Measurements from ENCODE around the gene PCDHGB5.
A peak's percentile ranks its signal among the peaks of the same experiment; 100 is the strongest.

Gene PCDHGB5

DNA sequence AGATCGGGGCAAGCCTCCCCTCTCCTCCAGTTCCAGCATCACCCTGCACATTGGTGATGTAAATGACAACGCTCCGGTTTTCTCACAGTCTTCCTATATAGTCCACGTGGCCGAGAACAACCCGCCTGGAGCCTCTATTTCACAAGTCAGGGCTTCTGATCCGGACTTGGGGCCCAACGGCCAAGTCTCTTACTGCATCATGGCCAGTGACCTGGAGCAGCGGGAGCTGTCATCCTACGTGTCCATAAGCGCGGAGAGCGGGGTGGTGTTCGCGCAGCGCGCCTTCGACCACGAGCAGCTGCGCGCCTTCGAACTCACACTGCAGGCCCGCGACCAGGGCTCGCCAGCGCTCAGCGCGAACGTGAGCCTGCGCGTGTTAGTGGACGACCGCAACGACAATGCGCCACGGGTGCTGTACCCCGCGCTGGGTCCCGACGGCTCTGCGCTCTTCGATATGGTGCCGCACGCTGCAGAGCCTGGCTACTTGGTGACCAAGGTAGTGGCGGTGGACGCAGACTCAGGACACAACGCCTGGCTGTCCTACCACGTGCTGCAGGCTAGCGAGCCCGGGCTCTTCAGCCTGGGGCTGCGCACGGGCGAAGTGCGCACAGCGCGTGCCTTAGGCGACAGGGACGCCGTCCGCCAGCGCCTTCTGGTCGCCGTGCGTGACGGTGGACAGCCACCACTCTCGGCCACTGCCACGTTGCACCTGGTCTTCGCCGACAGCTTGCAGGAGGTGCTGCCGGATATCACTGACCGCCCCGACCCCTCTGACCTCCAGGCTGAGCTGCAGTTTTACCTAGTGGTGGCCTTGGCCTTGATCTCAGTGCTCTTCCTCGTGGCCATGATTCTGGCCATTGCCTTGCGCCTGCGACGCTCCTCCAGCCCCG is 8.3 kb upstream of the PCDHGB5 start:
- Histone ChIP-seq H2AFZ (ENCODE audit: low read depth, low read length) (no peak overlapping the region), H2BK120ac (ENCODE audit: low read depth, low read length) (no peak overlapping the region), H3K4me1 (ENCODE audit: control insufficient read depth, insufficient read depth, low read depth, low read length) (peaks cover 3% of the 10 kb centered on the region), H3K9ac (ENCODE audit: low read length) (no peak overlapping the region), H3K14ac (ENCODE audit: low read length in 2 of 2) (no peak overlapping the region), H4K91ac (ENCODE audit: low read length) (no peak overlapping the region), H4K8ac (ENCODE audit: low read length) (no peak overlapping the region), H3K4me2 (ENCODE audit: low read length, poor library complexity, severe bottlenecking) (no peak overlapping the region), H3K9me3 (ENCODE audit: control insufficient read depth, low read length) (peaks cover 61% of the 10 kb centered on the region), H3K23ac (ENCODE audit: low read length in 2 of 2) (no peak overlapping the region), H3K4ac (ENCODE audit: low read depth in 1 of 2, low read length in 2 of 2) (no peak overlapping the region), H3K27me3 (ENCODE audit: control insufficient read depth in 1 of 2, insufficient read depth in 1 of 2, low read length in 2 of 2) (no peaks in the 10 kb centered on the region), H3K36me3 (ENCODE audit: control insufficient read depth in 1 of 2, insufficient read depth in 2 of 2, low read depth in 1 of 2, low read length in 2 of 2) (peaks cover 0 to 27% of the 10 kb centered on the region in 2 experiments), H3K4me3 (ENCODE audit: insufficient read depth in 1 of 2, low read depth in 1 of 2, low read length in 2 of 2) (peak overlapping the region in 1 of 2 experiments; percentile 59), H3K18ac (ENCODE audit: low read depth in 1 of 2, low read length in 2 of 2) (no peak overlapping the region), H3K79me1 (replicated peaks; ENCODE audit: low read length, poor library complexity, severe bottlenecking) (peaks cover 22% of the 10 kb centered on the region), H2AK5ac (ENCODE audit: low read length, severe bottlenecking) (no peak overlapping the region), H2BK12ac (ENCODE audit: low read length in 2 of 2) (no peak overlapping the region), H2BK5ac (ENCODE audit: low read depth, low read length, poor library complexity, severe bottlenecking) (no peak overlapping the region), H2BK15ac (ENCODE audit: low read depth, poor library complexity, severe bottlenecking) (no peak overlapping the region), H3K27ac (ENCODE audit: low read length, poor library complexity, severe bottlenecking) (no peak overlapping the region)
- no peak for DNase-seq
- 98% methylated on average over 77 of the region's 77 CpGs for WGBS

GRCh38 chr5:141392429-141393198 is 5.1 kb upstream of the PCDHGB5 start, which contains the start of gene PCDHGA8:
PCDHGA8 (plus strand) TSS chr5:141392633; CDS start chr5:141392814, 181 bp downstream.
- WGBS = 96% methylated on average over 37 of the region's 38 CpGs
- Histone ChIP-seq H3K27me3 (ENCODE audit: control insufficient read depth in 1 of 2, insufficient read depth in 1 of 2, low read length in 2 of 2) (no peaks in the 10 kb centered on the region), H3K9me3 (ENCODE audit: control insufficient read depth, low read length) (peaks cover 68% of the 10 kb centered on the region)

DNA sequence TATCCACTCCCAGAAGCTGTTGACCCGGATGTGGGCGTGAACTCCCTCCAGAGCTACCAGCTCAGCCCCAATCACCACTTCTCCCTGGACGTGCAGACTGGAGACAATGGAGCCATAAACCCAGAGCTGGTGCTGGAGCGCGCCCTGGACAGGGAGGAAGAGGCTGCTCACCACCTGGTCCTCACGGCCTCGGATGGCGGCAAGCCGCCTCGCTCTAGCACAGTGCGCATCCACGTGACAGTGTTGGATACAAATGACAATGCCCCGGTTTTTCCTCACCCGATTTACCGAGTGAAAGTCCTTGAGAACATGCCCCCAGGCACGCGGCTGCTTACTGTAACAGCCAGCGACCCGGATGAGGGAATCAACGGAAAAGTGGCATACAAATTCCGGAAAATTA is 4.5 kb upstream of the PCDHGB5 start:
- 96% methylated on average over 21 of the region's 21 CpGs for WGBS
- peaks cover 0 to 32% of the 10 kb centered on the region in 2 experiments for H3K36me3 ChIP-seq (ENCODE audit: control insufficient read depth in 1 of 2, insufficient read depth in 2 of 2, low read depth in 1 of 2, low read length in 2 of 2)
- no peaks in the 10 kb centered on the region for H3K27me3 ChIP-seq (ENCODE audit: control insufficient read depth in 1 of 2, insufficient read depth in 1 of 2, low read length in 2 of 2)

More at GRCh38 chr5:141392429-141393198, 5.1 kb upstream of the PCDHGB5 start, which contains the start of gene PCDHGA8:
- H3K4ac ChIP-seq (ENCODE audit: low read depth in 1 of 2, low read length in 2 of 2) = no peak within 1 kb of the TSS
- no peak within 1 kb of the TSS for H3K18ac ChIP-seq (ENCODE audit: low read depth in 1 of 2, low read length in 2 of 2)
- no peak within 1 kb of the TSS for H2BK15ac ChIP-seq (ENCODE audit: low read depth, poor library complexity, severe bottlenecking)
- H3K9ac ChIP-seq (ENCODE audit: low read length) = no peak within 1 kb of the TSS
- no peak within 1 kb of the TSS for H2BK12ac ChIP-seq (ENCODE audit: low read length in 2 of 2)
- H3K14ac ChIP-seq (ENCODE audit: low read length in 2 of 2) = no peak within 1 kb of the TSS
- H3K79me1 ChIP-seq (replicated peaks; ENCODE audit: low read length, poor library complexity, severe bottlenecking) = peaks cover 25% of the 10 kb centered on the region
- no peak within 1 kb of the TSS for H2BK120ac ChIP-seq (ENCODE audit: low read depth, low read length)
- H3K4me1 ChIP-seq (ENCODE audit: control insufficient read depth, insufficient read depth, low read depth, low read length) = peaks cover 3% of the 10 kb centered on the region
- no peak for DNase-seq
- peak within 1 kb of the TSS; percentile 25 for H3K4me2 ChIP-seq (ENCODE audit: low read length, poor library complexity, severe bottlenecking)
- H2BK5ac ChIP-seq (ENCODE audit: low read depth, low read length, poor library complexity, severe bottlenecking) = no peak within 1 kb of the TSS
- no peak within 1 kb of the TSS for H3K23ac ChIP-seq (ENCODE audit: low read length in 2 of 2)
- no peak within 1 kb of the TSS for H3K27ac ChIP-seq (ENCODE audit: low read length, poor library complexity, severe bottlenecking)
- peaks cover 0 to 32% of the 10 kb centered on the region in 2 experiments for H3K36me3 ChIP-seq (ENCODE audit: control insufficient read depth in 1 of 2, insufficient read depth in 2 of 2, low read depth in 1 of 2, low read length in 2 of 2)
- peak within 1 kb of the TSS in 1 of 2 experiments; percentile 61 for H3K4me3 ChIP-seq (ENCODE audit: insufficient read depth in 1 of 2, low read depth in 1 of 2, low read length in 2 of 2)
- no peak within 1 kb of the TSS for H2AK5ac ChIP-seq (ENCODE audit: low read length, severe bottlenecking)
- no peak within 1 kb of the TSS for H4K8ac ChIP-seq (ENCODE audit: low read length)
- no peak within 1 kb of the TSS for H2AFZ ChIP-seq (ENCODE audit: low read depth, low read length)
- H4K91ac ChIP-seq (ENCODE audit: low read length) = no peak within 1 kb of the TSS

More for the DNA sequence above, 4.5 kb upstream of the PCDHGB5 start:
- no peak overlapping the region for H3K9ac ChIP-seq (ENCODE audit: low read length)
- H4K91ac ChIP-seq (ENCODE audit: low read length) = no peak overlapping the region
- H2BK15ac ChIP-seq (ENCODE audit: low read depth, poor library complexity, severe bottlenecking) = no peak overlapping the region
- no peak overlapping the region for H2BK12ac ChIP-seq (ENCODE audit: low read length in 2 of 2)
- H3K14ac ChIP-seq (ENCODE audit: low read length in 2 of 2) = no peak overlapping the region
- H3K4me1 ChIP-seq (ENCODE audit: control insufficient read depth, insufficient read depth, low read depth, low read length) = peaks cover 3% of the 10 kb centered on the region
- no peak overlapping the region for H3K4me2 ChIP-seq (ENCODE audit: low read length, poor library complexity, severe bottlenecking)
- H3K23ac ChIP-seq (ENCODE audit: low read length in 2 of 2) = no peak overlapping the region
- no peak overlapping the region for H2AFZ ChIP-seq (ENCODE audit: low read depth, low read length)
- DNase-seq = no peak
- H4K8ac ChIP-seq (ENCODE audit: low read length) = no peak overlapping the region
- no peak overlapping the region for H2AK5ac ChIP-seq (ENCODE audit: low read length, severe bottlenecking)
- peak overlapping the region in 1 of 2 experiments; percentile 61 for H3K4me3 ChIP-seq (ENCODE audit: insufficient read depth in 1 of 2, low read depth in 1 of 2, low read length in 2 of 2)
- H3K9me3 ChIP-seq (ENCODE audit: control insufficient read depth, low read length) = peaks cover 68% of the 10 kb centered on the region
- no peak overlapping the region for H3K27ac ChIP-seq (ENCODE audit: low read length, poor library complexity, severe bottlenecking)
- no peak overlapping the region for H3K18ac ChIP-seq (ENCODE audit: low read depth in 1 of 2, low read length in 2 of 2)
- H2BK5ac ChIP-seq (ENCODE audit: low read depth, low read length, poor library complexity, severe bottlenecking) = no peak overlapping the region
- H3K4ac ChIP-seq (ENCODE audit: low read depth in 1 of 2, low read length in 2 of 2) = no peak overlapping the region
- H2BK120ac ChIP-seq (ENCODE audit: low read depth, low read length) = no peak overlapping the region
- H3K79me1 ChIP-seq (replicated peaks; ENCODE audit: low read length, poor library complexity, severe bottlenecking) = peaks cover 24% of the 10 kb centered on the region
